Measurements from ENCODE around the gene COL21A1.

Gene COL21A1

GRCh38 chr6:56241124-56241802, 6.1 kb downstream of the COL21A1 start:
- DNase-seq (ENCODE audit: low read depth, low spot score) = no peak
- no peak overlapping the region for H3K4me3 ChIP-seq (ENCODE audit: low read depth, low read length)
- no peak for TF ChIP-seq CTCF (IDR thresholded peaks at IDR 0.05; ENCODE audit: low read depth, low read length)
- in situ Hi-C loops (cut with HindIII; ENCODE audit: low sequenced_read_pairs) = no loop called here

GRCh38 chr6:56238352-56238751, 9.0 kb downstream of the COL21A1 start:
- in situ Hi-C loops (cut with HindIII; ENCODE audit: low sequenced_read_pairs) = no loop called here
- TF ChIP-seq CTCF (IDR thresholded peaks at IDR 0.05; ENCODE audit: low read depth, low read length) = no peak
- no peak for DNase-seq (ENCODE audit: low read depth, low spot score)
- no peak overlapping the region for H3K4me3 ChIP-seq (ENCODE audit: low read depth, low read length)

GRCh38 chr6:56235245-56235644, 12.1 kb downstream of the COL21A1 start:
- H3K4me3 ChIP-seq (ENCODE audit: low read depth, low read length) = no peak overlapping the region
- DNase-seq (ENCODE audit: low read depth, low spot score) = peak; percentile 45
- in situ Hi-C loops (cut with HindIII; ENCODE audit: low sequenced_read_pairs) = no loop called here
- no peak for TF ChIP-seq CTCF (IDR thresholded peaks at IDR 0.05; ENCODE audit: low read depth, low read length)

GRCh38 chr6:56232436-56232835, 14.9 kb downstream of the COL21A1 start:
- in situ Hi-C loops (cut with HindIII; ENCODE audit: low sequenced_read_pairs) = no loop called here
- TF ChIP-seq CTCF (IDR thresholded peaks at IDR 0.05; ENCODE audit: low read depth, low read length) = no peak
- H3K4me3 ChIP-seq (ENCODE audit: low read depth, low read length) = no peak overlapping the region
- no peak for DNase-seq (ENCODE audit: low read depth, low spot score)

GRCh38 chr6:56231827-56232226, 15.6 kb downstream of the COL21A1 start:
- in situ Hi-C loops (cut with HindIII; ENCODE audit: low sequenced_read_pairs) = no loop called here
- DNase-seq (ENCODE audit: low read depth, low spot score) = no peak
- H3K4me3 ChIP-seq (ENCODE audit: low read depth, low read length) = no peak overlapping the region
- no peak for TF ChIP-seq CTCF (IDR thresholded peaks at IDR 0.05; ENCODE audit: low read depth, low read length)

GRCh38 chr6:56230976-56231566, 16.3 kb downstream of the COL21A1 start:
- no peak overlapping the region for H3K4me3 ChIP-seq (ENCODE audit: low read depth, low read length)
- in situ Hi-C loops (cut with HindIII; ENCODE audit: low sequenced_read_pairs) = no loop called here
- DNase-seq (ENCODE audit: low read depth, low spot score) = peak; percentile 24
- TF ChIP-seq CTCF (IDR thresholded peaks at IDR 0.05; ENCODE audit: low read depth, low read length) = no peak
